ENCODE results near the gene NEUROG1. TPM values are rescaled to one million over a fixed set of nuclear protein-coding genes. Genes with fewer than 3 reads are reported as not detected.

NEUROG1 gene
- total RNA-seq, 1 donor from 2014 or later, result not detected

DNA sequence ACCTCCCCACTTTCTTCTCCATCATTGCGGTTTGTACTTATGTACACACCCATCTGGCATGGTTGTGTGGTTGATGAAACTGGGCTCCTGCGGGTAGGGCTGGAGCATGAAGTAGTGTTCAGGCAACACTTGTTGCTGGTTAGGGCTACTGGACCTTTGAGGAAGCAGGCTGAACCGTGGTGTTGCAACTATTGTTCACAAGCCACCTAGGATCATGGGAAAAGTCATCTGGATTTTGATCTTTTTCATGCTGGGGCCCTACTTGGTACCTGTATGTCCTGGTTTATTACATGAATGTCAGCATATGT, 43.5 kb downstream of the NEUROG1 start:
- intact Hi-C loops (cut with micrococcal nuclease), result no loop called here
- Histone ChIP-seq H3K27me3 (ENCODE audit: low read depth) (peaks cover 100% of the 10 kb centered on the region), H3K27ac (replicated peaks) (no peak overlapping the region), H3K4me3 (no peak overlapping the region), H3K9me3 (replicated peaks) (no peaks in the 10 kb centered on the region), H3K36me3 (no peaks in the 10 kb centered on the region), H3K4me1 (peaks cover 30% of the 10 kb centered on the region)
- TF ChIP-seq, protein P1, sequence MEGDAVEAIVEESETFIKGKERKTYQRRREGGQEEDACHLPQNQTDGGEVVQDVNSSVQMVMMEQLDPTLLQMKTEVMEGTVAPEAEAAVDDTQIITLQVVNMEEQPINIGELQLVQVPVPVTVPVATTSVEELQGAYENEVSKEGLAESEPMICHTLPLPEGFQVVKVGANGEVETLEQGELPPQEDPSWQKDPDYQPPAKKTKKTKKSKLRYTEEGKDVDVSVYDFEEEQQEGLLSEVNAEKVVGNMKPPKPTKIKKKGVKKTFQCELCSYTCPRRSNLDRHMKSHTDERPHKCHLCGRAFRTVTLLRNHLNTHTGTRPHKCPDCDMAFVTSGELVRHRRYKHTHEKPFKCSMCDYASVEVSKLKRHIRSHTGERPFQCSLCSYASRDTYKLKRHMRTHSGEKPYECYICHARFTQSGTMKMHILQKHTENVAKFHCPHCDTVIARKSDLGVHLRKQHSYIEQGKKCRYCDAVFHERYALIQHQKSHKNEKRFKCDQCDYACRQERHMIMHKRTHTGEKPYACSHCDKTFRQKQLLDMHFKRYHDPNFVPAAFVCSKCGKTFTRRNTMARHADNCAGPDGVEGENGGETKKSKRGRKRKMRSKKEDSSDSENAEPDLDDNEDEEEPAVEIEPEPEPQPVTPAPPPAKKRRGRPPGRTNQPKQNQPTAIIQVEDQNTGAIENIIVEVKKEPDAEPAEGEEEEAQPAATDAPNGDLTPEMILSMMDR (IDR thresholded peaks at IDR 0.05; ENCODE audit: borderline replicate concordance), result no peak
- DNase-seq, result no peak

DNA sequence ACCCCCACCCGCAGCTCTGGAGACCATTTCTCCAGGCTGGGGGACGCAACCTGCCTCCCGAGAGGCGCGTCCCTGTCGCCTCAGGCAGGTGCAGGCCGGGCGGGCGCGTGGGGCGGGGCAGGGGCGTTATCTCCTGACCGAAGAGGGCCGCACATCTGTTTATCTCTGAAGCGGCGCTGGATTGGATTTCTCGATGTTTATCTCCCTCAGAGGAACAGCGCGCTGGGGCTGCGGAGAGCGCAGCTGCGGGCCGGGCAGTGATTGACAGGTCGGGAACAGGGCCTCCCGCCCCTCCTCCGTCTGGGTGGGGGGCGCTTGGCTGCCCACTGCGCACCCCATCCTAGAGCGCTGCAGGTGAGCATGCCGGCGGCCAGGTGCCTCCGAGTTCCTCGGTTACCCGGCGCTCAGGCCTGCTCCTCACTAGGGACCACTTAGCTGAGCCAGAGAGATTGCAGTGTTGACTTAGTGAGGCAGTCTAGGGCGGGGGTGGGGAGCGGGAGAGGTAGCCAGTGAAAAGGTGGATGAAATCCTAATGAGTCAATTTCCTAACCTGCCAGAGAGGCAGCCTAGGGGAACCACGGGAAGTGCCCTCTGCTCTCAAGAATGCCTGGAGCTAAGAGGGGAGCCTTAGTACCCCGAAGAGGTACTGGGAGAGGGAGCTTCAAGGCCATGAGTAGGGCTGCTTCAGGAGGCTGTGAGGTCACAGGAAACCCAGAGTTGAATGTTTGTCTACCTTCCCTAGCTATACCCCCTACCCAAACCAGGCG, 44.0 kb downstream of the NEUROG1 start:
- no peak overlapping the region for H3K27ac ChIP-seq (replicated peaks)
- TF ChIP-seq, protein P1 (IDR thresholded peaks at IDR 0.05; ENCODE audit: borderline replicate concordance), result no peak

DNA sequence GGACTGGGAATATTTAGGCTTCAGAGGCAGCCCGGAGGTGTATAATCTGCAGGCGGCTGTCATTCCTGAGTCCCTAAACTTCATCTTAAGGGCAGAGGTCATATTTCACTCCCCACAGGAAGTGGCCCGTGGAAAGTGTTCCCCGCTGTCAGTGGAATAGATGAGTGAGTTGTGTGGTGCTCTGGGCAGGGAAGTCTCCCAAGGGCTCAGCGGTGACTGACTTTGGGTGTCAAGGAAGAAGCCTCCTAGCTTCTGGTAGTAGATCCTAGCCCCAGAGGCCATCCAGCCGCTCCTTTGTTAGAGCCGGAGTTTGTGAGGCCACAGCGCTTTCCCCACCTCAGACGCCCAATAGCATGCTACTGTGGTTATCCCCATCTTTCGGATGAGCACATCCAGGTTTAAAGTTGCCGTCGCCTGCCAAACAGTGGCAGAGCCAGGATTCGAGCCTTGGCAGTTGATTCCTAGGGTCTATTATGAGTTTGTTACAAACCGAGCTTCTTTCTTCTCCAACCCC, 44.7 kb downstream of the NEUROG1 start:
- Histone ChIP-seq H3K9me3 (replicated peaks) (no peaks in the 10 kb centered on the region), H3K4me3 (no peak overlapping the region), H3K27ac (replicated peaks) (no peak overlapping the region), H3K27me3 (ENCODE audit: low read depth) (peaks cover 100% of the 10 kb centered on the region), H3K4me1 (peaks cover 30% of the 10 kb centered on the region), H3K36me3 (no peaks in the 10 kb centered on the region)
- no peak for DNase-seq
- TF ChIP-seq, protein P1 (IDR thresholded peaks at IDR 0.05; ENCODE audit: borderline replicate concordance), result no peak
- intact Hi-C loops (cut with micrococcal nuclease), result no loop called here

More for the DNA sequence above, 44.0 kb downstream of the NEUROG1 start:
- no peak for DNase-seq
- intact Hi-C loops (cut with micrococcal nuclease), result no loop called here
- peaks cover 30% of the 10 kb centered on the region for H3K4me1 ChIP-seq
- H3K9me3 ChIP-seq (replicated peaks), result no peaks in the 10 kb centered on the region
- H3K4me3 ChIP-seq, result no peak overlapping the region
- H3K27me3 ChIP-seq (ENCODE audit: low read depth), result peaks cover 100% of the 10 kb centered on the region
- no peaks in the 10 kb centered on the region for H3K36me3 ChIP-seq

DNA sequence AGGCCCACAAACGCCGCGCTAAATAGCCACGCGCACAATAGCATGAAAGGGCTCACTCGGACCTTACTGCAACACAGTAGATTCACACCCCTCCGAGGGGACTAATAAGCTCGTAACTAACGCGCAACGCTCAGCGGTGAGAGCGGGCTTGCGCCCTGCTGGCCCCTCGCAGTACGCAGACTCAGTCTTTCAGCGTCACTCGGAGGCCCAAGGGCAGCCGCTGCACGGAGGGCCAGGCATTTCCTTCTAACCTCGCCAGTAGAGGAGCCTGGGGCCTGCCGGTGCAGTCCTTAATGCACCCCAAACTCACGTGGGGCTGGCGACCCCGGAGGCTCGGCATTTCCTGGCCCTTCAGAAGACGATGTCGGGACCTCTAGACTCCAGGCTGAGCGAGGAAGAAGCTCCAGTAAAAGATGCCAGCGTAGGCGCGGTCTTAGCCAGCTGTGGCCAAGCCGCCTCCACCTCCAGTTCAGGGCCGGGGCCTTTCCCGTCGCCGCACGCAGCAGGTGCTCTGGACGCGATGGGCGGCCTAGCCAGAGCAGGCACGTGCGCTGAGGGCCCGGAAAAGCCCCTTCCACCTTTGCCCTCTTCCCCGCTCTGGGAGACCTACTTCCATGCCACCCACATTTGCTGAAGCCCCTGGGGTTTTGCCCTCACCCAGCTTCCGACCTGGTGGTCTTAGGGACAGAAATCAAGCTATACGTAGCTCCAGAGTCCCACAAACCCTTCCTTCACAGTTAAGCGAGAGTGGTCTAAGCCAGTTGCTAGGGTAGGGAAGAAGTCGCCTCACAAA, 45.3 kb downstream of the NEUROG1 start:
- Histone ChIP-seq H3K4me3 (peak overlapping the region; percentile 57), H3K4me1 (peaks cover 30% of the 10 kb centered on the region), H3K9me3 (replicated peaks) (no peaks in the 10 kb centered on the region), H3K27me3 (ENCODE audit: low read depth) (peaks cover 100% of the 10 kb centered on the region), H3K27ac (replicated peaks) (no peak overlapping the region), H3K36me3 (no peaks in the 10 kb centered on the region)
- TF ChIP-seq, protein P1 (IDR thresholded peaks at IDR 0.05; ENCODE audit: borderline replicate concordance), result no peak
- intact Hi-C loops (cut with micrococcal nuclease), result no loop called here
- DNase-seq, result no peak

DNA sequence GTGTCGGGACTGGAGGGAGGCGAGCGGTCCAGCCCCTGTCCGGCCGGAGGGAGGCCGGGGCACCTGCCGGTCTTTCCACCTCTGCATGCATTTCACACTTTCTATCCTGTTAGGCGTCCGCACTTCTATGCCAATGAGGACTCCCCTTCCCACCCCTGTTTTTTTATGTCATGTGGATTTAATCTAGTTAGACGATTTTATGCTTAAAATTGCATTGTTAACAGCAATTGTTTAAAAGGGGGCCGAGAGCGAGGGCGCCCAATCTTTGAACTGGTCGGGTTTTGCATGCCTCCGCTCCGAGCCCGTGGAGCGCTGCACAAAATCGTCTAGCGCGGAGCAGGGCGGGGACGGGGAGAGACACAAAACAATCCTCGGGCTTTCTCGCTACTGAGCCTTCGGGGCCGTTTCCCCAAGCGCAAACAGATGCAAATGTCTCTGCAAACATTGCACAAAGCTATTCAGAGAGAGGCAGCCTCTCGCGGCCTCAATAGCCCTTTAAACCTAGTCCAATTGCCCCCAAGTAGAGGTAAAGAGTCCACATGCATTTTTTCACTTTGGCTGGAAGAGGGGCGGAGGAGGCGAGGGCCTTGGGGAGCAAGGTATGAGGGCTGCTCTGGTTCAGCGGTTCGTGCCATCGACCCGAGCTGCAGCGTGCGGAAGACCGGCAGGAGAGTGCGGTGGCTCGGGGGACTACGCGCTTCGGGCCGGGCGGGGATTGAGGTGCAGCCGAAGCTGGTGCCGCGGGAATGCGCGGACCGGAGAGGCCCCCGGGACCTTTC, 46.1 kb downstream of the NEUROG1 start:
- Histone ChIP-seq H3K36me3 (no peaks in the 10 kb centered on the region), H3K27ac (replicated peaks) (no peak overlapping the region), H3K4me1 (peaks cover 30% of the 10 kb centered on the region), H3K27me3 (ENCODE audit: low read depth) (peaks cover 100% of the 10 kb centered on the region), H3K4me3 (peak overlapping the region; percentile 57), H3K9me3 (replicated peaks) (no peaks in the 10 kb centered on the region)
- no peak for DNase-seq
- TF ChIP-seq, protein P1 (IDR thresholded peaks at IDR 0.05; ENCODE audit: borderline replicate concordance), result no peak
- intact Hi-C loops (cut with micrococcal nuclease), result no loop called here

All from left ventricle myocardium inferior (tissue), 1 donor.